Mesendoderm (in vitro differentiated cells): ENCODE results near the gene TMC6.

Experiments
- DNase-seq: peaks from one replicate; pipeline ENCODE4 v3.0.0; 2013
- H2AK5ac ChIP-seq: 2 replicates; pipeline ENCODE4 v1.6.1; 2013; ENCODE audit warnings: low read length, inconsistent platforms
- H2BK120ac ChIP-seq: 2 replicates; pipeline ENCODE4 v1.6.1; 2013; ENCODE audit warnings: low read depth, mild to moderate bottlenecking, low read length, moderate library complexity, mixed read lengths
- H2BK15ac ChIP-seq: replicated peaks from 2 replicates; pipeline ENCODE4 v1.6.1; 2013; ENCODE audit warnings: low read depth, mild to moderate bottlenecking, moderate library complexity
- H2BK5ac ChIP-seq: 2 replicates; pipeline ENCODE4 v1.6.1; 2013; ENCODE audit warnings: low read length, inconsistent platforms
- H3K18ac ChIP-seq: 2 replicates; pipeline ENCODE4 v1.6.1; 2013; ENCODE audit warnings: mild to moderate bottlenecking, low read length, mixed read lengths
- H3K23ac ChIP-seq: one replicate; pipeline ENCODE4 v1.6.1; 2013; ENCODE audit warnings: low read length
- H3K27ac ChIP-seq: 2 replicates; pipeline ENCODE4 v1.5.1; 2013; ENCODE audit warnings: low read depth, mild to moderate bottlenecking, inconsistent platforms, low read length, moderate library complexity
- H3K27me3 ChIP-seq: 2 replicates; pipeline ENCODE4 v1.6.1; 2013; ENCODE audit warnings: low read length, control low read depth, mild to moderate bottlenecking, inconsistent platforms; ENCODE audit not compliant: insufficient read depth, poor library complexity
- H3K36me3 ChIP-seq: 2 replicates; pipeline ENCODE4 v1.6.1; 2013; ENCODE audit warnings: low read length, inconsistent platforms; ENCODE audit not compliant: control insufficient read depth, insufficient read depth
- H3K4ac ChIP-seq: one replicate; pipeline ENCODE4 v1.6.1; 2013; ENCODE audit warnings: low read depth, mild to moderate bottlenecking, low read length, moderate library complexity
- H3K4me1 ChIP-seq: 2 replicates; pipeline ENCODE4 v1.6.1; 2013; ENCODE audit warnings: low read depth, low read length, inconsistent platforms; ENCODE audit not compliant: control insufficient read depth
- H3K4me2 ChIP-seq: 2 replicates; pipeline ENCODE4 v1.6.1; 2013; ENCODE audit warnings: low read length
- H3K4me3 ChIP-seq: 2 replicates; pipeline ENCODE4 v1.5.1; 2013; ENCODE audit warnings: mild to moderate bottlenecking, low read length
- H3K56ac ChIP-seq: one replicate; pipeline ENCODE4 v1.6.1; 2013; ENCODE audit warnings: low read length
- H3K79me1 ChIP-seq: 2 replicates; pipeline ENCODE4 v1.6.1; 2013; ENCODE audit warnings: low read length, inconsistent platforms
- H3K79me2 ChIP-seq: 2 replicates; pipeline ENCODE4 v1.6.1; 2013; ENCODE audit warnings: mild to moderate bottlenecking, low read length; ENCODE audit not compliant: control insufficient read depth, insufficient read depth
- H3K9ac ChIP-seq: 2 replicates; pipeline ENCODE4 v1.6.1; 2013; ENCODE audit warnings: low read length, inconsistent platforms
- H4K5ac ChIP-seq: one replicate; pipeline ENCODE4 v1.6.1; 2013; ENCODE audit warnings: low read length
- H4K8ac ChIP-seq: one replicate; pipeline ENCODE4 v1.6.1; 2013; ENCODE audit warnings: low read depth, mild to moderate bottlenecking, control low read depth, low read length, moderate library complexity
- WGBS: extraction: QIAGEN DNeasy Blood & Tissue Kit; methylation state at CpG from one replicate; pipeline ENCODE4 v1.1.7; 2013; ENCODE audit warnings: low lambda C conversion rate, missing lambda C conversion rate; ENCODE audit not compliant: insufficient coverage; ENCODE audit errors: extremely low coverage; 5-methylcytosine and 5-hydroxymethylcytosine counted together

TMC6 gene

DNA sequence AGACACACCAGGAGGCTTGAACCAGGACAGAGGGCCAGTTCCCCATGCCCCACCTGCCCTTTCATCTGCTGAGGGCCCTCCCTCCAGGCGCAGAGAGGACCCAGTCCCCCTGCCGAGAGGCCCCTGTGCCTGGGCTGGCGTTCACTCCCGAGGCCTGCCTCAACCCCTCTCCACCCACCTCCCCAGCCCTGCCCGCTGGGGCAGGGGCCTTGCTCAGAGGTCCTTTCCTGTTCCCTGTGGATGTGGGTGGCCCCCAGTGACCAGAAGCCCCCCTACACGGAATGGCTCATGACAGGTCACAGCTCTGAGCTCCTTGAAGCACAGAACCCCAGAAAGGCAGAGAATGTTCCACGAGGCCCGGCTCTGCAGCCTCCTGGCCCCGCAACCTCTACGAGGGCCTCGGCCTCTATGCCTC, 6.7 kb downstream of the TMC6 start:
- H2AK5ac ChIP-seq: no peak overlapping the region
- no peak overlapping the region for H3K27ac ChIP-seq
- H3K18ac ChIP-seq: no peak overlapping the region
- no peak overlapping the region for H4K5ac ChIP-seq
- no peak overlapping the region for H3K4me2 ChIP-seq
- no peak overlapping the region for H2BK15ac ChIP-seq
- H2BK120ac ChIP-seq: no peak overlapping the region
- H3K4me1 ChIP-seq: peaks cover under 1% of the 10 kb centered on the region
- no peak for DNase-seq
- peaks cover 8% of the 10 kb centered on the region for H3K79me1 ChIP-seq
- no peak overlapping the region for H2BK5ac ChIP-seq
- H3K27me3 ChIP-seq: no peaks in the 10 kb centered on the region
- no peak overlapping the region for H3K23ac ChIP-seq
- WGBS: no CpG with 5 or more reads among the region's 11 CpGs
- H3K9ac ChIP-seq: no peak overlapping the region
- H3K4me3 ChIP-seq: no peak overlapping the region
- H3K36me3 ChIP-seq: peaks cover 23% of the 10 kb centered on the region
- no peak overlapping the region for H3K56ac ChIP-seq
- no peak overlapping the region for H4K8ac ChIP-seq
- no peak overlapping the region for H3K4ac ChIP-seq
- H3K79me2 ChIP-seq: peaks cover 14% of the 10 kb centered on the region

DNA sequence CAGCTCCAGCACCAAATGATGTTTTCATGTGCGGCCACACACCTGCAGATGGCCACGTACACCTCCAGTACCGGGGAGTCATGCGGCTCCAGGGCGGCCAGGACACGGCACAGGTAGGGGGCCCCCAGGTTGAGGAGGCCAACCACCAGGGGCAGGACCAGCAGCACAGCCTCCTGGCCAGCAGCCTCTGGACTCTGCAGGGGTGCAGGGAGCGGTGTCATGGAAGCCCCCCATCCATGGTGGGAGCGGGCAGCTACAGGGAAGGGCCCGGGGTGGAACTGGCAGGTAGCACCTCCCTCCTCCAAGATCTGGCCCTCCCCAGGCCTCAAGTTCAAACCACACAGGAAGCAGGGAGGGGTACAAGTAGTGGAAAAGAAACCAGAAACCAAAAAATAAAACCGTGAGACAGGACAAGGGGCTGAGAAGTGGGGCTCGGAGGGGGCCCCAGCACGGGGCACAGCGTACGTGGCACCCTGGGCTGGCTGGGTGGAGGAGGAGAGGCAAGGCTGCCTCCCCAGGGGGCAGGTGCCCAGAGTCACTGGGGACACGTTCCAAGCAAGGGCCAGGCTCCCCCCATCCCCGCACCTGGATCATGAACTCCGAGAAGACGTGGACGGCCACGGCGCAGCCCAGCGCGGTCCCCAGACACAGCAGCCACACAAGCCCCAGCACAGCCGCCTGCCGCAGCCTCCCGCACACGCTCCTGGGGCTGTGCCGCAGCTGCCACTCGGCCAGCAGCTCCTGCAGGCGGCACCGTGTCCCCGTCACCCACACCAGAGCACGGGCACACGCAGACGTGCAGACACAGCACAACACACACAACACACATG, 7.4 kb downstream of the TMC6 start:
- Histone ChIP-seq H3K27me3 (no peaks in the 10 kb centered on the region), H2BK15ac (no peak overlapping the region), H3K27ac (no peak overlapping the region), H4K5ac (no peak overlapping the region), H3K36me3 (peaks cover 23% of the 10 kb centered on the region), H3K4ac (no peak overlapping the region), H2BK5ac (no peak overlapping the region), H3K79me2 (peaks cover 8% of the 10 kb centered on the region), H3K79me1 (peaks cover 8% of the 10 kb centered on the region), H4K8ac (no peak overlapping the region), H3K18ac (no peak overlapping the region), H3K9ac (no peak overlapping the region), H3K4me2 (no peak overlapping the region), H3K4me3 (no peak overlapping the region), H3K23ac (no peak overlapping the region), H3K4me1 (no peaks in the 10 kb centered on the region), H3K56ac (no peak overlapping the region), H2BK120ac (no peak overlapping the region), H2AK5ac (no peak overlapping the region)
- WGBS: no CpG with 5 or more reads among the region's 35 CpGs
- no peak for DNase-seq

DNA sequence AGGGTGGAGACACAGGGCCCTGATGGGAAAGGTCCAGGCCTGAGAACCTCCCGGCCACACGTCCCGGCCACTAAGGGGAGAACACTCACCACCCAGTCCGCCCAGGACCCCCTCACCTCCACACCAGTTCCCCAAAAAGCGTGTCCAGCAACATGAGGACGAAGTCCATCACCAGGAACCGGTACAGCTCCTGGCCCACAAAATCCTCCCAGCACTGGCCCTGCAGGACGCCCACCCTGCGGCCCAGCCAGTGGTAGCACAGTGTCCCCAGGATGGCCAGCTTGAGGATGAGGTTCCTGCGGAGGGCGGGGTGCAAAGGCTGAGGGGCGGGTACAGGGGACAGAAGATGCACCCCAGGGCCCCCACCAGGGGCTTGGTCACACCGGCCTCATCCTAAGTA, 8.0 kb downstream of the TMC6 start:
- Histone ChIP-seq H3K36me3 (peaks cover 23% of the 10 kb centered on the region), H3K4me2 (no peak overlapping the region), H3K18ac (no peak overlapping the region), H2BK120ac (no peak overlapping the region), H3K4ac (no peak overlapping the region), H3K4me3 (no peak overlapping the region), H4K5ac (no peak overlapping the region), H4K8ac (no peak overlapping the region), H3K27ac (no peak overlapping the region), H2BK15ac (no peak overlapping the region), H3K23ac (no peak overlapping the region), H3K4me1 (no peaks in the 10 kb centered on the region), H3K56ac (no peak overlapping the region), H2BK5ac (no peak overlapping the region), H3K27me3 (no peaks in the 10 kb centered on the region), H3K79me2 (peaks cover 3% of the 10 kb centered on the region), H3K79me1 (peaks cover 8% of the 10 kb centered on the region), H3K9ac (no peak overlapping the region), H2AK5ac (no peak overlapping the region)
- DNase-seq: no peak
- WGBS: no CpG with 5 or more reads among the region's 13 CpGs

DNA sequence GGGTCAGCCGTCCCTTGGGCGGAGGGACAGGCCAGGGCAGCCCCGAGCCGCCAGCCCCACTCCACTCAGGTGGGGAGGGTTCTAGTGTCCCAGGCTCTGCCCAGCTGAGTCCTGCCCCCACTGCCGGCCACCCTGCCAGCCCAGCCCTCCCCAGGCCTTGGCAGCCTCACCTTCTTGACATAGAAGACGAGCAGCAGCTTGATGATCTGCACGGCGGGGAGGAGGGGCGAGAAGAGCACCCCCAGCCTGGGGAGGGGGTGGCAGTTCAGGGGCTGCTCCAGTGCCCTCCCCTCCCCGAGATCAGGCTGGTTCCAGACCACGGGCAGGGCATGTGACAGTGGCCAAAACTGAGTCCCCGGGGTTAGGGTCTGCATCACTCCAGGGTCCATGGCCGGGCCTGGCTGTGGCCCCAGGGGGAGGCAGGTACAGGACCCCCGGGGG, 9.7 kb downstream of the TMC6 start:
- peaks cover 6% of the 10 kb centered on the region for H3K79me1 ChIP-seq
- no CpG with 5 or more reads among the region's 14 CpGs for WGBS
- no peak overlapping the region for H2AK5ac ChIP-seq
- no peak overlapping the region for H2BK15ac ChIP-seq
- H3K18ac ChIP-seq: no peak overlapping the region
- H3K27me3 ChIP-seq: no peaks in the 10 kb centered on the region
- no peak overlapping the region for H2BK5ac ChIP-seq
- H3K4me1 ChIP-seq: no peaks in the 10 kb centered on the region
- H4K5ac ChIP-seq: no peak overlapping the region
- no peak for DNase-seq
- H3K4ac ChIP-seq: no peak overlapping the region
- no peaks in the 10 kb centered on the region for H3K79me2 ChIP-seq
- no peak overlapping the region for H3K56ac ChIP-seq
- H3K36me3 ChIP-seq: peaks cover 18% of the 10 kb centered on the region
- no peak overlapping the region for H3K4me3 ChIP-seq
- no peak overlapping the region for H3K27ac ChIP-seq
- H3K9ac ChIP-seq: no peak overlapping the region
- no peak overlapping the region for H4K8ac ChIP-seq
- no peak overlapping the region for H3K23ac ChIP-seq
- no peak overlapping the region for H2BK120ac ChIP-seq
- H3K4me2 ChIP-seq: no peak overlapping the region

DNA sequence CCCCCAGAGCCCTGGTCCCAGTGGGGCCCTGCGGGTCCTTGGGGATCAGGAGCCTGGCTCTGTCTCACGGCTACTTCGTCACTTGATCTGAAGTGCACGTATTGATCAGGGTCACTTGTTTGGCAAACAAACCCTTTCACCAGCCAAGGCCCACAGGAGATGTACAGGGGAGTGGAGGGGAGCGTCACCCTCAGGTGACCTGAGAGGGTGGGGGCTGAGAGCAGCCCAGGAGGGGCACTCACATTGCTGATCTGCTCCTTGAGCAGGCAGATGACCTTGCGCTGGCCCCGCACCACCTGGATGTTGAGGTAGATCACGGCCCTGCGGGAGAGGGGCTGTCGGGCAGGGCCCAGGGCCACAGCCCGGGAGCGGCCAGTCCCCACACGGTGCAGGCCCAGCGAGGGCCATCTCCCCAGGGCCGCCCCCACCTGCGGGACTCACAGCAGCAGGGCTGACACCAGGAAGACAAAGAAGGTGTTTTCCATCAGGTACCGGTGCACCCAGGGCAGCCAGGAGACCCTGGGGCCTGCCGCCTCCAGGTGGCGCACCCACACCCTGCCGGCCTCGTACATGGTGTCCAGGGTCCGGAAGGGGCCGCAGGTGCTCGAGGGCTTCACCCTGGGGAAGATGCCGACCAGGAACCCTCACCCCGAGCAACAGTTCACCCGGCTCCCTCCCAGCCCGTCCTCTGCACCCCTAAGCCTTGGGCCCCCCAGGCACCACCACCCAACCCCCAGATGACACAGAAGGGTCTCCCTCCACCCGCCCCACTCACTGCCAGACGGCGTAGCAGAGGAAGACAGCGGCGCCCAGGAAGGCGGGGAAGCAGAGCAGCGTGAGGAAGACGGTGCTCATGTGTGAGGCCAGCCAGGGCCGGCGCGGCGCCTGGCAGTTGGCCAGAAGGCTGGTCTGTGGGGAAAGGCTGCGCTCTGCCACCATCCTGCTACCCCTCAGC, 11.3 kb downstream of the TMC6 start:
- Histone ChIP-seq H2BK5ac (no peak overlapping the region), H4K8ac (no peak overlapping the region), H3K79me1 (peaks cover 1% of the 10 kb centered on the region), H3K27ac (no peak overlapping the region), H3K36me3 (peaks cover 14% of the 10 kb centered on the region), H3K4ac (no peak overlapping the region), H3K18ac (no peak overlapping the region), H3K4me3 (no peak overlapping the region), H3K27me3 (no peaks in the 10 kb centered on the region), H3K4me2 (no peak overlapping the region), H2BK120ac (no peak overlapping the region), H3K56ac (no peak overlapping the region), H2BK15ac (no peak overlapping the region), H3K9ac (no peak overlapping the region), H3K23ac (no peak overlapping the region), H3K4me1 (no peaks in the 10 kb centered on the region), H4K5ac (no peak overlapping the region), H2AK5ac (no peak overlapping the region), H3K79me2 (no peaks in the 10 kb centered on the region)
- DNase-seq: no peak
- no CpG with 5 or more reads among the region's 41 CpGs for WGBS
